Tibial artery (tissue), 4 donors: ENCODE results near the gene CAMTA1.

Experiments used
- DNase-seq, 2 donors: peaks; one replicate each; pipeline ENCODE4 v3.0.0-alpha.2; 2019
- H3K27ac ChIP-seq, 2 donors: fragments of 200-600 bp; sonication (generic) in 1 of 2; 1 replicate in 1 of 2; 2 replicates in 1 of 2; pipeline ENCODE4 v1.5.1; 2018 to 2019; ENCODE audit warnings: mild to moderate bottlenecking in 1 of 2
- H3K27me3 ChIP-seq, 2 donors: fragments of 200-600 bp; sonication (generic) in 1 of 2; one replicate each; pipeline versions ENCODE4 v1.5.1 to v1.6.0; 2016 to 2019
- H3K36me3 ChIP-seq, 3 donors: fragments of 200-600 bp; sonication (generic) in 2 of 3; one replicate each; pipeline ENCODE4 v1.5.1; 2016 to 2019; ENCODE audit warnings: mild to moderate bottlenecking in 2 of 3
- H3K4me1 ChIP-seq, 4 donors: fragments of 200-600 bp; sonication (generic) in 2 of 4; 1 replicate in 3 of 4; 2 replicates in 1 of 4; pipeline ENCODE4 v1.5.1; 2016 to 2019
- H3K4me3 ChIP-seq, 2 donors: fragments of 200-600 bp; sonication (generic) in 1 of 2; 1 replicate in 1 of 2; 2 replicates in 1 of 2; pipeline ENCODE4 v1.5.1; 2018 to 2019; ENCODE audit warnings: mild to moderate bottlenecking in 2 of 2
- H3K9me3 ChIP-seq, 3 donors: fragments of 200-600 bp; sonication (generic) in 1 of 3; one replicate each; pipeline ENCODE4 v1.5.1; 2016 to 2019
- intact Hi-C: fragments of 100-400 bp; cut with DNase I; formaldehyde crosslinking; loops from one replicate; pipeline ENCODE4 v1.15.0; 2023; ENCODE audit warnings: low total_unique reads
- TF ChIP-seq, protein P1 (sequence below), 2 experiments: fragments of 200-600 bp in 1 of 2; fragments of 450-650 bp in 1 of 2; IDR thresholded peaks; one replicate each; pipeline ENCODE4 v1.5.1; 2017 to 2019; ENCODE audit warnings: antibody characterized with exemption in 2 of 2, mild to moderate bottlenecking in 1 of 2, moderate library complexity in 1 of 2

Gene CAMTA1

GRCh38 chr1:7550261-7550865 lies 765.1 kb downstream of the CAMTA1 start:
- no peak overlapping the region for H3K27ac ChIP-seq

GRCh38 chr1:7550981-7551380 lies 765.7 kb downstream of the CAMTA1 start:
- Histone ChIP-seq H3K27ac (no peak overlapping the region), H3K9me3 (peaks cover 0 to 7% (median 5%) of the 10 kb centered on the region in 3 donors), H3K4me3 (no peak overlapping the region), H3K36me3 (no peaks in the 10 kb centered on the region), H3K27me3 (peaks cover 0 to 41% of the 10 kb centered on the region in 2 donors), H3K4me1 (peaks cover 0 to 32% (median 9%) of the 10 kb centered on the region in 4 donors)
- DNase-seq: no peak
- intact Hi-C loops: no loop called here
- TF ChIP-seq, protein P1, sequence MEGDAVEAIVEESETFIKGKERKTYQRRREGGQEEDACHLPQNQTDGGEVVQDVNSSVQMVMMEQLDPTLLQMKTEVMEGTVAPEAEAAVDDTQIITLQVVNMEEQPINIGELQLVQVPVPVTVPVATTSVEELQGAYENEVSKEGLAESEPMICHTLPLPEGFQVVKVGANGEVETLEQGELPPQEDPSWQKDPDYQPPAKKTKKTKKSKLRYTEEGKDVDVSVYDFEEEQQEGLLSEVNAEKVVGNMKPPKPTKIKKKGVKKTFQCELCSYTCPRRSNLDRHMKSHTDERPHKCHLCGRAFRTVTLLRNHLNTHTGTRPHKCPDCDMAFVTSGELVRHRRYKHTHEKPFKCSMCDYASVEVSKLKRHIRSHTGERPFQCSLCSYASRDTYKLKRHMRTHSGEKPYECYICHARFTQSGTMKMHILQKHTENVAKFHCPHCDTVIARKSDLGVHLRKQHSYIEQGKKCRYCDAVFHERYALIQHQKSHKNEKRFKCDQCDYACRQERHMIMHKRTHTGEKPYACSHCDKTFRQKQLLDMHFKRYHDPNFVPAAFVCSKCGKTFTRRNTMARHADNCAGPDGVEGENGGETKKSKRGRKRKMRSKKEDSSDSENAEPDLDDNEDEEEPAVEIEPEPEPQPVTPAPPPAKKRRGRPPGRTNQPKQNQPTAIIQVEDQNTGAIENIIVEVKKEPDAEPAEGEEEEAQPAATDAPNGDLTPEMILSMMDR (IDR thresholded peaks at IDR 0.05): no peak

More at GRCh38 chr1:7550261-7550865, 765.1 kb downstream of the CAMTA1 start:
- no peak overlapping the region for H3K4me3 ChIP-seq
- H3K36me3 ChIP-seq: no peaks in the 10 kb centered on the region
- no peak for DNase-seq
- peaks cover 0 to 7% (median 5%) of the 10 kb centered on the region in 3 donors for H3K9me3 ChIP-seq
- peaks cover 0 to 27% (median 9%) of the 10 kb centered on the region in 4 donors for H3K4me1 ChIP-seq
- H3K27me3 ChIP-seq: peaks cover 0 to 39% of the 10 kb centered on the region in 2 donors
- TF ChIP-seq, protein P1 (IDR thresholded peaks at IDR 0.05): no peak
- intact Hi-C loops: no loop called here

DNA sequence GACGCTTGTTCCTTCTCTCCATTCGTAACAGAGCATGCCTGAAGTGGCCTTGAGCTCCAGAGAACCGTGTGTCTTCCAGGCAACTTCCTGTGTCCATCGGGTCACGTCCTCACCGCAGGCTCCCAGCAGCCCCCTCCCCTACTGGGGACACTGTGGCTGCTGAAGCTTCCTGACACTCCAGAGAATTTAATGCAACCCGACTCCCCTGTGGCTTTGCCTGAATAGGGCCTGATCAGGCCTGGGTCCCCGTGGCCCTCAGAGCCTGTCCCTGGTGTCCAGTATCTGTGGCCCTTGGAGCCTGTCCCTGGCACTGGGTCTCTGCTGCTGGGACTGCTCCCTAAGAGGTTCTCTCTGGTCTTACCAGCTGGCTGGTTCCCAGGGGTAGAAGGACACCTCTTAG lies 766.2 kb downstream of the CAMTA1 start:
- H3K27me3 ChIP-seq: peaks cover 0 to 42% of the 10 kb centered on the region in 2 donors
- H3K36me3 ChIP-seq: no peaks in the 10 kb centered on the region
- H3K4me3 ChIP-seq: no peak overlapping the region
- peaks cover 0 to 7% (median 5%) of the 10 kb centered on the region in 3 donors for H3K9me3 ChIP-seq
- no peak overlapping the region for H3K27ac ChIP-seq
- DNase-seq: no peak
- intact Hi-C loops: no loop called here
- TF ChIP-seq, protein P1 (IDR thresholded peaks at IDR 0.05): no peak
- H3K4me1 ChIP-seq: peaks cover 0 to 32% (median 9%) of the 10 kb centered on the region in 4 donors

DNA sequence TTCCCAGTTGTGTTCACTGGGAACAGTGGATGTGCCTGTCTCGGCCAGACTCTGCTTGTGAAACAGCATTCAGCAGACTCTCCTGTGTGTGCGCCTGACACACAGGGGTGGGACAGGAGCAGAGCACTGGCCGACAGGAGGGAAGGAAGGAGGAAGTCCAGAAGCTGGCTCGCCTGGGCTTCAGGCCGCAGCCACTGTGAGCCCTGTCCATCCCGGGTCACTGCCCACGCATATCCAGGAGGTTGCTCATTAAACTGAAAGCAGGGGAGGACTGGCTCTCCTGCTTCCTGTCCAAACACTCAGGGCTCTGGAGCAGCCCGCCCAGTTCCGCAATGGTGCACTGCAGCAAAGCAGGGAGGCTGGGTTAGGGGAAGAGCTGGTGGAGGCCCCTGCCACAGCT lies 767.1 kb downstream of the CAMTA1 start:
- H3K4me1 ChIP-seq: peaks cover 0 to 37% (median 12%) of the 10 kb centered on the region in 4 donors
- H3K27ac ChIP-seq: no peak overlapping the region
- intact Hi-C loops: no loop called here
- no peak overlapping the region for H3K4me3 ChIP-seq
- H3K9me3 ChIP-seq: peaks cover 0 to 7% (median 5%) of the 10 kb centered on the region in 3 donors
- no peak for DNase-seq
- TF ChIP-seq, protein P1 (IDR thresholded peaks at IDR 0.05): no peak
- peaks cover 0 to 47% of the 10 kb centered on the region in 2 donors for H3K27me3 ChIP-seq
- no peaks in the 10 kb centered on the region for H3K36me3 ChIP-seq

DNA sequence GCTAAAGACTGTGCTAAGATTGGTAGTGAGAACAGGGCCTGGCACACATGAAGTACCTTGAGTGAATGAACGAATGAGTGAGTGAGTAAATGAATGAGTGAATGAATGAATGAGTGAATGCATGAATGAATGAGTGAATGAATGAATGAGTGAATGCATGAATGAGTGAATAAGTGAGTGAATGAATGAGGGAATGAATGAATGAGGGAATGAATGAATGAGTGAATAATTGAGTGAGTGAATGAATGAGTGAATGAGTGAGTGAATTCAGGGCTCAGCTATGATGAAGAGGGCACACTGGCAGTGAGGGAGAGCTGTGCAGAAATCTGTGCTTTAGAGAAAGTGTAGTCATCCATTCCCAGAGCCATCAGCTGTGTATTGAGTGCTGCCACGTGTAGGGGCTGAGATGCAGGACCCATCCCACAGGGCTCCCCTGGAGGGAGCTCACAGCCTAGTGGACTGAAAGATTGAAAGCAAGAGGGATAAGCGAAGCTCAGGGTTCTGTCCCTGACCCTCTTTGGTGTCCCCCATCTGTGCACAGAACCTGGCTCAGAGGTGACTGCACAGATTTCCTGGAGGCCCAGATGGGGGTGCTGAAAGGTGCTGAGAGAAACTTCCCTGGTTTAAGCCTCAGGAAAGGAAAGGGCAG lies 767.9 kb downstream of the CAMTA1 start:
- Histone ChIP-seq H3K36me3 (no peaks in the 10 kb centered on the region), H3K4me3 (no peak overlapping the region), H3K4me1 (peaks cover 0 to 45% (median 19%) of the 10 kb centered on the region in 4 donors), H3K27ac (no peak overlapping the region), H3K9me3 (peaks cover 0 to 7% (median 5%) of the 10 kb centered on the region in 3 donors), H3K27me3 (peaks cover 0 to 47% of the 10 kb centered on the region in 2 donors)
- intact Hi-C loops: no loop called here
- DNase-seq: no peak
- TF ChIP-seq, protein P1 (IDR thresholded peaks at IDR 0.05): no peak
